GM18508 (cell line): ENCODE results near the gene CNKSR1.

Experiments
- ATAC-seq: cut with Tn5 transposase; IDR thresholded peaks from one replicate; pipeline ENCODE4 v1.9.1; 2021; ENCODE audit warnings: moderate number of reproducible peaks; ENCODE audit not compliant: insufficient read depth, unreplicated experiment

The CNKSR1 gene

DNA sequence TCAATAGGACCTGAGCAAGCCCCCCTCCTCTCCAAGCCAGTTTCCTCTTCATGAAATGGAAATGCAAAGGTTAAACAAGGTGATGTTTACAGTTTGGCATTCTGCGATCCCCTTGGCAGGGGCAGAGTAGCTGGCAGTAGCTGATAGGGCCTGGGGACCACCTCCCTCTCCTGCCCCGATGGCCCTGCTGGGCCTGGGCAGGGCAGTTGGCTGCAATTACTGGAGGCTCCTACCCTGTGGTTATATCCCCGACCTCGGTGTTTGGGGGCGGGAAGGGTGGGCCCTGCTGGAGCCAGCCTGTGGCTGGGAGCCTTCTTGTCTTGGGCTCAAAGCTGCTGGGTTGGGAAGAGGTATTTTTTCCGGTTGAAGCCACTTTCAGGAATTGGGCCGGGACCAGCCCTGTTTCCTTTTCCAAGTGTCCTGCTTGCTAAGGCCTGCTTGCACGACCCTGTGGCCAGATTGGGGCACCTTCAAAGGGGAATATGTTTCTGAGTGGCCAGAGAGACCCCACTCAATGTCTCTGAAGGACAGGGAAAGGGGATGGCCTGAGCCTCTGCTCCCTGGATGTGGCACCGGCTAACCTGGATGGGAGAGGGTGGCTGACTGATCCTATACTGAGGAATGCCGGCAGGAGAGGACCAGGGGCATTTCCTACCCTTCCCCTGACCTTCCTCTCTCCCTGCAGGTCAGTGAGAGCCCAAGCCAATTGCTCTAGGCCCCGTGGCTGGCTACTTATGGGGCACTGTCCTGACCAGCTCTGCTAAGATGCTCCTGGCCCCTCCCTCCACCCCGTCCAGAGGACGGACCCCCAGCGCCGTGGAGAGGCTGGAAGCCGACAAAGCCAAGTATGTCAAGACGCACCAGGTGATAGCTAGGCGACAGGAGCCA is 16.5 kb upstream of the CNKSR1 start:
- no peak for ATAC-seq

DNA sequence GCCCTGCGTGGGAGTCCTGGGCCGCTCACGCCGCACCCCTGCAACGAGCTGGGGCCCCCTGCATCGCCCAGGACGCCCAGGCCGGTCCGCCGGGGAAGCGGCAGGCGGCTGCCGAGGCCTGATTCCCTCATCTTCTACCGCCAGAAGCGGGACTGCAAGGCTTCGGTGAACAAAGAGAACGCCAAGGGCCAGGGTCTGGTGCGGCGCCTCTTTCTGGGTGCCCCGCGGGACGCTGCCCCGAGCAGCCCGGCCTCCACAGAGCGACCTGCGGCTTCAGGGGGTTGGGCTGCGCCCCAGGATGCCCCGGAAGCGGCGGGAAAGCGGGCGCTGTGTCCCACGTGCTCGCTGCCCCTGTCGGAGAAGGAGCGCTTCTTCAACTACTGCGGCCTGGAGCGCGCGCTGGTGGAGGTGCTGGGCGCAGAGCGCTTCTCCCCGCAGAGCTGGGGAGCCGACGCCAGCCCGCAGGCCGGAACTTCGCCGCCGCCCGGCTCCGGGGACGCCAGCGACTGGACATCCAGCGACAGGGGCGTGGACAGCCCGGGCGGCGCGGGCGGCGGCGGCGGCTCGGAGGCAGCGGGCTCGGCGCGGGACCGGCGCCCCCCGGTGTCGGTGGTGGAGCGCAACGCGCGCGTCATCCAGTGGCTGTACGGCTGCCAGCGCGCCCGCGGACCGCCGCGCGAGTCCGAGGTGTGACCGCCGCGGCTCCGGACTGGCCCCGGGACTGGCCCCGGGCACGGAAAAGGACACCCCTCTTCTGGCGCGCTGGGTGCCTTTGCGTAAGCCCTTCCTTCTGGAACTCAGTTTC is 15.7 kb upstream of the CNKSR1 start:
- ATAC-seq: no peak

DNA sequence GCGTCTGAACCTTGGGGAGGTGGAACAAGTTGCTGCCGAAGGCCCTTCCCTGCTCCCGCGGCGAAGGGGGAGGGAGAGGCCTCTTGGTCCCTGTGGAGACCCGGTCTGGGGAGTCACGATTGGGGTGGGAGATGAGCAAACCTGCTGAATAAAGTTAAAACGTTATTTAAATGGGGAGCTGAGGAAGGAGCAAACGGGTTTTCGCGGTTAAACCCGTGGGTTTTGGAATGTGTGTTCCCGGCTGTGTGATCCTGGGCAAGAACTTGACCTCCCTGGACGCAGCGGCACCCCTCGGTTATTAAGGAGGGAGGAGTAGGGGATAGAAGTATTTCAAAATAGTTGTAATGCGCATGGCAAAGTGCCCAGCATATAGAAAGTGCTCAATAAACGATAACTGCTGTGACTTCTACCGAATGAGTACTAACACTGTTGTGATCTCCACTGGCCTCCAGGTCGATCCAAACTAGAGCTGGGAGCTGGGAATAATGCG is 15.0 kb upstream of the CNKSR1 start:
- ATAC-seq: no peak

DNA sequence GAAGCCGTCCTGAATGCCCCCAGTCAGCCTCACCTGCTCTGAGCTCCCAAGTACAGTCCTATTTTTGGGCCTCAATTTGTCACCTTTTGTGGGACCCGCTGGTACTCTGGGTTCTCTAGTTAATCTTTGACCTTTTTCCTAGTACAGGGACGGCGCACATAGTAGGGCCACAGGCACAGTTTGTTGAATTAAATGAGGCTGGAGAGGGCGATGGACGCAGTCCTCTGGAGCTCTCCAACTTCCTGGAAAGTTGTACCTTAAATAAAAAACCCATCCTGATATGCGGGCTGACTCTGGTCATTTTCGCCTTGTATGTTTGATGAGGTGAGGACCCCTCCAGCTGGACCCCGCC is 13.6 kb upstream of the CNKSR1 start:
- no peak for ATAC-seq

DNA sequence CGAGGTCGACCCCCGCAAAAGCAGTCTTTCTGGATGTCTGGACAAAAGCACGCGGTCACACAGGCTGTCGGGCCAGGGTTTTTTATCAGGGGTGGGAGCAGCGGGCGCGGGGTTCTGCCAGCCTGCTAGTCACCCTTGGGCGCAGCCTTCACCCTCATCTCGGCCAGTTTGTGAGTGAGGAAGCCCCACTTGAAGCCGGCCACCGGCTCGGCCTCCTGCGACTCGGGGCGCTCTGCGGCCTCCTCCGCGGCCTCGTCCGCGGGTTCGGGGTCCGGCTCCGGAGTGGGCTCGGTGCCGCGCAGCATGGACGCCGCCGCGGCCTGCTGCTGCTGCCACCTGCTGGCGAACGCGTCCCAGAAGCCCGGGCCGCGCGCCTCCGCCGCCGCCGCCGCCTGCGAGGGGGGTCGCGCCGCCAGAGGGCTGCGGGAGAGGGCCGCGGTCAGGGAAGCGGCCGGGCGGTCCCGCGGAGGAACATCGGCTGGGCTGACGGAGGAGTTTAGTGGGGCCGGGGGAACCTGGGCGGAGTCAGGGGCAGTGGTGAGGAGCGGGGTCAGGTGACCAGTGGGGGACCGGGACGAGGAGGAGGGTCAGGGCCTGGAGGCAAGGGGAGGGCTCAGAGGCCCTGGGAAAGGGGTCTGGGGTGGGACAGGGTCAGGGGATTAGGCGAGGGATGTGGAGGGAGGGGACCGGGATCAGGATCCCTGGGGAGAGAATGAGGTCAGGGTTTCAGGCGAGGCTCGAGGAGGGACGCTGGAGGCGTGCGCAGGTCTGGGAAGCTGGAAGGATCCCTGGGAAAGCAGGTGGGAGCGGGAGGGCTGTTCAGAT is 13.0 kb upstream of the CNKSR1 start:
- ATAC-seq: no peak

DNA sequence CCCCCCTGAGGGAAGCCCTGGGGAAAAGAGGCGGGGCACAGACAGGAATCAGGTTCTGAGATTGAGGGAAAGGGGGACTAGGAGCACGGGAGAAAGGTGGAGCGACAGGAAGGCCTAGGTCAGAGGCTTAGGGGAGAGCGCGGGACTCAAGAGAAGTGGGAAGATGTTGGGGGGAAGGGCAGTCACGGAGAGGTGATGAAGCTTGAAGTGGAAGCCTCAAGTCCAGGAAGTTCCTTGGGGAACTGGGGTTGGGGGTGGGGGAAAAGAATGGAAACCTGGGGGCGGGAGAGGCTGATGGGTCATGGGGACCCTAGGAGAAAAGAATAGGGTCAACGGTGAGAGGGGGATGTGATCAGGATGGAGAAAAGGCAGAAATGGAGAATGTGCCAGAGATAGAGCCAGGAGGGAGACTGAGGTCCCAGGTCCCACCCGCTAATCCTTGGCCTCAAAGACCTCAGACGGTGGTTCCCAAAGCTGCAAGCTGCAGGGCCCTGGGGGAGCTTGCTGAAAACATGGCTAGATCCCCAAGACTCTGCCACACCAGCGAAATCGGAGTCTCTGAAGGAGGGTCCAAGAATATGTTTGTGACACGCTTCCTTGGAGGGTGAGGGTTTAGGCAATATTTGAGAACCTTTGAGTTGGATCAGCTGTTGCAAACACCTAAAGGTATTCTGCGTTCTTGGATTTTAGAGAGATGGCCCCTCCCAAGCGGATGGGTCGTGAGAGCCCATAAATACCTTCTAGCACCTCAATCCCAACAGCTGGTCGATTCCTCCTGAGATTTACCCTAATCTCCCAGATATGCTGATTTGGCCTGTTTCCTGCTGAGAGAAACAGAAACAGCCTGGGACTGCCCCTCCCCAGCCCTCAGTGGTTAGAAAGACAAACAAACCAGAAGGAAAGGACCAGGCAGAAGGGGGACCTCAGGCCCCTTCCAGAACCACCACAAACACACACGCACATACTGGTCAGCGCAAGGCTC is 12.1 kb upstream of the CNKSR1 start:
- ATAC-seq: no peak

DNA sequence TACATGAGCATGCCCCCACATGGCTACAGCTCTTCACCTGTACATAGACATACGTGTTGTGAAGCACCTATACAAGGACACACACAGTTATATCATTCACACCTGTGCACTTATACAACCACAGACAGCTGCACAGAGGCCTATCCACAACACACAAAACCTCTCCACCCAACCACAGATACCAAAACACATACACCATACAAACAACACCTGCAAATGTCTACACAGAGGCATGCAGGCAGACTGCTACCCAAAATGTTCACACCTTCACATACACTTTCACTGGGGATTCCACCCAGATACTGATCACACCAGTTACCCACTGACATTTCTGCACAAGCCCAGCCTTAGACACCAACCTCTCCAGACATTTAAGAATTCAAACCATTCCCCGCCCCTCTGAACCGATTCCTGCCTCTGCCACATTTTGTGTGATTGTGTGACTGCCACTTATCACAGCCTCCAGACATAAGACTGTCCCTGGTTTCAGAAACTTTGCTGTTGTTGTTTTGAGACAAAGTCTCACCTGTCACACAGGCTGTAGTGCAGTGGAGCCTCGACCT is 10.5 kb upstream of the CNKSR1 start:
- no peak for ATAC-seq

DNA sequence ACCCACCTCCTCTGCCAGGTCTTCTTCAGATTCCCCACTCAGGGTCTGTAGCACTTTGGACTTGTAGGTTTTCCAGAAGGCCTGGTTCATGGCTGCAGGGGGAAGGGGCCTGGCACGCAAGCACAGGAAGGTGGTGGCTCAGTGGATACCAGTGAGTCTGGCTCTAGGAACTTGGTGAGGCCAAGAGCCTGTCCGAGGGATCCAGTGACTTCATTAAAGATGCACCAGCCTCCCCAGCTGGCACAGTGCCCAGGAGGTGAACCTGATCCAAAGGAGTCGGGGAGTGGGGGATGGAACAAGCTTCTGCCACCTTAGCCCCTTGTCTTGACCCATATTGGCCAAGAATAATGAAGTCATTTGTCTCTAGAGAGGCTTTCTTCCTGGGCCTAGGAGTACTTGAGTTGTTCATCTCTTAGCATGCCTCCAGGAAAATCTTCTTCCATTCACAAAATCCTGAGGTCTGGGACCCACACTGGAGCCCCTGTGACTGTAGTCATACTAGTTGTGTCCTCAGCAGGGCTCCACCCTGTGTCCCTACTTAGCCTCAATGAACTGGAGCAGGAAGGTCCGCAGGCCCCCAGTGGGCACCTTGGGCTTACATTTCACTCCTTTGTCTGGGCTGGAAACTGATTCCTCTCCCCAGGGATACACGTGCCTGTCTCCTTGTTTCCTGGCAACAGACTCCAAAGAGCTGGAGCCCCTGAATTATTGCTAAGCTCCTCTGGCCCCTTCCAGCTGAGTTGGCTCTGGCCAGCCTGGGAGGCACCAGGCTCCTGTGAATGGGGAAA is 8.7 kb upstream of the CNKSR1 start, which contains the start of gene C1orf232:
C1orf232 (minus strand) TSS at position 554 of the 788 bp plus-strand sequence; CDS start at position 90, 464 bp downstream.
- no peak for ATAC-seq

DNA sequence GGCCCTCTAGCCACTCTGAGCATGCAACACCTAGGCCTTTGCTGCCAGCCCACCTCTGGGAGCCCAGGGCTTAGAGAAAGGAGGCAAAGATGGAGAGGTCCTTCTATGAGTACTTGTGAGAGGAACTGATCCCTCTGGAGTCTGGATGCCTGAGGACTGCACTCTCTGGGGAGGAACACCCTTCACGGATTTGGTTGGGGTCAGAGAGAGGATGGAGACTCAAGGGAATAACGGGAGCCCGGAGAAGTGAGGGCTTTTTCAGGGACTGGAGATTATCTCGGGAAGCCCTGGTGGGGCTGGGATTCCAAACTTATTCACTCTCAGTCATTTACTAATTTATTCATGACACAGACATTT is 8.1 kb upstream of the CNKSR1 start:
- no peak for ATAC-seq

DNA sequence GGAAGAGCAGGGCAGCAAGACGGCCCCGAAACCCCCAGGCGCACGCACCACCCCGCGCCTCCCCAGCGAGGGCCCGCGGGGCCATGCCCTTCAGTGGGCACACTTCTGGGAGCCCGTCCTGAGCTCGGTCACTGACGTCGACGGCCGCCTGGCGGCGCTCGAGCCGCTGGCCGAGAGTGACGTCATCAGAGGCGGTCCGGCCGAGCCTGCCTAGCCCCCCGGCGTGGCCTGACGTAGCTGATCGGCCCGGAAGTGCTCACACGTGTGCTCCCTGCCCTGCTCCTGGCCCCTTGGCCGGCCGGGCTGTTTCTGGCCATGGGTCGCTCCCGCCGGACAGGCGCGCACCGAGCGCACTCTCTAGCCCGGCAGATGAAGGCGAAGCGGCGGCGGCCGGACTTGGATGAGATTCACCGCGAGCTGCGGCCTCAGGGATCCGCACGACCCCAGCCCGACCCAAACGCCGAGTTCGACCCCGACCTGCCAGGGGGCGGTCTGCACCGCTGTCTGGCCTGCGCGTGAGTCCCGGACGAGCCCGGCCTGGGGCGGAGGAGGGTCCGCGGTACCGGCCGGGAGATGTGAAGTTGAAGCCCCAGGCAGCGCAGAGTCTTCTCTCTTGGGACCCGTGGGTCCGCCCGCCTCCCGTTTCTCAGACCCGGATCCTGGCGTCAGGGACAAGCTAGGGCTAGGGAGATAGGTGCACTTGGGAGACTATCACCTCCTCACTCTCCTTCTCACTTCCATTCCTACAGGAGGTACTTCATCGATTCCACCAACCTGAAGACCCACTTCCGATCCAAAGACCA is 7.4 kb upstream of the CNKSR1 start, which contains the start of gene ZNF593:
ZNF593 (plus strand) TSS at position 240 of the 803 bp plus-strand sequence; CDS start at position 316, 76 bp downstream.
- peak; percentile 52 for ATAC-seq

DNA sequence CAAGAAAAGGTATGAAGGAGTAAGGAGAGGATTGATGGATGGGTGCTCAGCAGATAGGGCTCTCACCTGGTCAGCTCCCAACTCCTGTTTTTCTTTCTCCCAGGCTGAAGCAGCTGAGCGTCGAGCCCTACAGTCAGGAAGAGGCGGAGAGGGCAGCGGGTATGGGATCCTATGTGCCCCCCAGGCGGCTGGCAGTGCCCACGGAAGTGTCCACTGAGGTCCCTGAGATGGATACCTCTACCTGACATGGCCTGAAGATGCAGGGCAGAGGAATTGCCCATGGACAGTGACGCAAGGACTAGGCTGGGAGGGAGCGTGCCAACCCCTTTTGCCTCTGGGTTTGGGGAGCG is 6.8 kb upstream of the CNKSR1 start:
- ATAC-seq: no peak

DNA sequence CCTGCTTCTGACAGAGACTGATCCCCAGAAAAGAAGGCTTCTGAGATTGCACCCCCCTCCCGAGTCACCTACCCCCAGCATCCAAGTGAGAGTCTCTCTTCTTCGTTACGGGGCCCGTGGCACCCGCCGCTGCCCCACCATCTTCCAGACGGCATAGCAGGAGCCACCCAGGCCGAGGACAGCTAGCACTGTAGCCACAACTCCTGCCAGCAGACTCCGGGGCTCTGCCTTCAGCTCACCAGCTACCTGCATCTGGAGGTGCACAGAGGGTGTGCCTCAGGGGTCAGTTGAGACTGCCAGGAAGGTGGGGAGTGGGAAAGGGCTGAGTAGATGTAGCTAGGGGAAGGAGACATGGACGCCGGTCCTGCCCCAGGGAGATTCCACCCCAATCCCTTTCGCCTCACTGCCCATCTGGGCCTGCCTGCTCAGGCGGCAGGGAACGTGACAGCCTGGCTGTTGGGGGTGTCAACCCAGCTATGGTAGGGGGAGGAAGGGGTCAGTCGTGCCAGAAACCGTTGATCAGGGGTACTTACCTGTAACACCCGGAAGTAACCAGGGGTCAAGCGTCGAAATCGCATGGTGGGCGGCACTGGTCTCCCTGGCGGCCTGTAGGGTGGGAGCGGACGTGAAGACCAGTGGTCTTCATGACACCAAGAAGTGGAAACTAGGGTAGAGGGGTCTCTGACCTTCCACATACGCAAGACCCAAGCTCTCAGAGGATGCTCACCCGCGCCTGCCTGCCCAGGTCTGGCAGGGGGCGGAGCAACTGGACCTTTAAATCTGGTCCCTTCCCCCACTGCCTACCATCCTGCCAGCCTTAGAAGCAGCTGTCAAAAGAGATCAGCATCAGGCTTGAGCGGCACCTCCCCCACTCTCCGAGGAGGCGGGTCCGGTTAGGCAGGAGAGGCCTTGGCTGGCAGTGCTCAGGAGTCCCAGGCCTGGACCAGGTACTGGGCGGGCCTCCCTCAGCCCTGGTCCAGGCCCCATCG is 5.9 kb upstream of the CNKSR1 start, which contains the start of gene ZNF593OS:
ZNF593OS (minus strand) TSS at position 749 of the 989 bp plus-strand sequence; CDS start at position 578, 171 bp downstream.
- no peak for ATAC-seq

DNA sequence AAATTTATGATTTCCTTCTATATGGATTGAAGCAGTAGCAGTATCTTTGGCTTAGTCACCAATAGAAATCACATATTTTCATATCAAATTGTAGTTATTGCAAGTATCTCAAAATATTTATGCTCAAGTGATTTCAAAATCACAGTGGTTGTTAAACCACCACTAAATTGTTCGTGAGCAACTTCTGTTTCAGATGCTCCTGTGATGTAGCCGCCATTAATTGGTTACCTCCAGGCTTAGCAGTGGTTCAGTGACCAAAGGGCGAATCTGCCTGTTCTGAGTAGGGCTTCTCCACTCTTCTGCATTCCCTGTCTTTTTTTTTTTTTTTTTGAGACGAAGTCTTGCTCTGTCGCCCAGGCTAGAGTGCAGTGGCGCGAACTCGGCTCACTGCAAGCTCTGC is 1.9 kb upstream of the CNKSR1 start:
- ATAC-seq: no peak

DNA sequence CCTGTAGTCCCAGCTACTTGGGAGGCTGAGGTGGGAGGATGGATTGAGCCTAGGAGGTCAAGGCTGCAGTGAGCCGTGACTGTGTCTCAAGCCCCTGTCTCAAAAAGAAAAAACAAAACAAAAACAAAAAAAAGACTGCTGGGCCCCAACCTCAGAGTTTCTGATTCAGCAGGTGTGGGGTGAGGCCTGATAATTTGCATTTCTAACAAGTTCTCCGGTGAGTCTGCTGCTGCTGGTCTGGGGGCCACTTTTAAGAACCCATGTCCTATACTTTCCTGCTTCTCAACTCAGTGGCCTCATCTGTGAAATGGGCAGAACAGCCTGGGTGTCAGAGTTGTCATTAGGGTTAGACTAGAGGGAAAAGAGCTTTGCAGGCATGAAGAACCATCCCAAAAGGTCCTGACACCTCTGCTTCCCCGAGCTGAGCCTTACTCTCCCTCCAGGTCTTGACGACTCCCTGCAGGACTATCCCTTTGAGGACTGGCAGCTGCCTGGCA is 2.8 kb downstream of the CNKSR1 start:
- ATAC-seq: no peak

DNA sequence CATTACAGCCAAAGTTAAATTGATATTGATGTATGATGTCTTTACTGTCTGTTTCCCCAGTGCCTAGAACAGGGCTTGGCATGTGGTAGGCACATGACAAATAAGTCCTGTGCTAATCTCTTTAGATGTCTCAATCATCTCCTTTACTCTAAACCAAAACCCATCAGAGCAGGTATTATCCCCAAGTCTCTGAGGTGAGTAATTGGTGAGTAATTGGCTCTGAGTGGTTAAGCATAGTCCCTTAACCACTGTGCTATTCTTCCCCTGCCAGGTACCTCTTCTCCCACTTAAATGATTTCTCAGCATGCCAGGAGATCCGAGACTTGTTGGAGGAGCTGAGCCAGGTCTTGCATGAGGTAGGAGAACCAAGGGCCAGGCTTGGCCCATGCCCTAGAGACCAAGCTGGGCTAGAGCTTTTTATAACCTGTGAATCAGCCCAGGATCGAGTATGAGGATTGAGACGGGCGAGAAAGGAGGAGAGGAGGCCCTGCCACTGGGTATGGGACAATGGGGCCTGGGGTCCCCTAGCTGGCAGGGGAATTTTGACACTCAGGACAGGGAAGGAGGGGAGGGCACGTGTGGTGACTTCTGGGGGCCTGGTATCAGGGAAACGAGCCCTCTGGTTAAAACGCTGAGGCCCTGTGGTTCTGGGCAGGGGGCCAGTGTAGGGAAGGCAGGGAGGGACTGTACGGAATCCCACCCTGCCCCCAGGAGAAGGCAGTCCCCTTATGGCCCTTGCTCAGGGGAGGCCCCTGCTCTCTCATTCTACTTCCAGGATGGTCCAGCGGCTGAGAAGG is 4.5 kb downstream of the CNKSR1 start:
- ATAC-seq: no peak
